Measurements from ENCODE around the gene TRIM7.
"Not testable (repeated sequence)": the region's sequence is repeated elsewhere in the genome, so short reads cannot be mapped to it uniquely, and the experiment has no call there.

The TRIM7 gene

DNA sequence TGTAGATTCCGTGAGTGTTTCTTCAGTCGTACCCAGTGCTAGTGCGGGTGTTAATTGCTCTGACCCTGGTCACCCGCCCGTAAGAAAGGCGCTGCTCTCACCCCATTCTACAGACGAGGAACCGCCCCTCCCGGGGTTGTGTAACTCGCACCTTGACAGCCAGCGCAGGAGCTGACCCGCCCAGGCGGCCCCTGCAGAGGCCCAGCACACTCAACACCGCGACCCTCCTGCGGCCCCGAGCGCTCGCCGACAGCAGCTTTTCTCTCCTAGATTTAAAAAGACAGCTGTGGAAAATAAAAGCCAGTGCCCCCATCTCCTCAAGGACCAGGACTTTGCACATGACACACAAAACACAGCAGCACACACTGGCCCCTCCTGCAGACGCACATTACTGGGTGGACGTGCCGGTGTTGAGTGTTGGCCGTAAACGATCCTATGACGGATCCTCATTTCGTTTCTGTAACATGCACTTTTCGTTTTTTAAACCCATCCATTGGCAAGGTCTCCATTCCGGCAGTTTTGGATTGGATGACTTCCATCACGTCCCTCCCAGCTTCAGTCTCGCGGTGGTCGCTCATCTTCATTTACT is 34.7 kb downstream of the TRIM7 start:
- no peak for DNase-seq

- DNase-seq: not testable (repeated sequence)
These were observed 35.3 kb downstream of the TRIM7 start for GRCh38 chr5:181169459-181170236.

DNA sequence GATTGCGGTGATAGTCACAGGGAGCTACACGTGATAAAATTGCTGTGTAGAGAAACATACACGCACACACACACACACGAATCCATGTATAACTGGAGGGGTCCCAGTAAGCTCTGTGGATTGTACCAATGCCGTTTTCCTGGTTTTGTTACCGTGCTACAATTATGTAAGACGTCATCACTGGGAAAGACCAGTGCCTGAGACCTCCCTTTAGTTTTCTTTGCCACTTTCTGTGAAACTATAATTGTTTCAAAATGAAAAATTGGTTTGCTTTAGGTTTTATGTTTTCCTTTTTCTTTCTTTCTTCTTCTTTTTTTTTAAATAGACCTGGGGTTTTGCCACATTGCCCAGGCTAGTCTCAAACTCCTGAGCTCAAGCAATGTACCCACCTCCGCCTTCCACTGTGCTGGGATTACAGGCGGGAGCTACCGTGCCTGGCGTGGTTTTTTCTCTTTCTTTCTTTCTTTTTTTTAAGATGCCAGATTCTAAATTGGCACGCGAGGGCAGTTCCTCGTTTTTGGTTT is 36.3 kb downstream of the TRIM7 start:
- DNase-seq: no peak

DNA sequence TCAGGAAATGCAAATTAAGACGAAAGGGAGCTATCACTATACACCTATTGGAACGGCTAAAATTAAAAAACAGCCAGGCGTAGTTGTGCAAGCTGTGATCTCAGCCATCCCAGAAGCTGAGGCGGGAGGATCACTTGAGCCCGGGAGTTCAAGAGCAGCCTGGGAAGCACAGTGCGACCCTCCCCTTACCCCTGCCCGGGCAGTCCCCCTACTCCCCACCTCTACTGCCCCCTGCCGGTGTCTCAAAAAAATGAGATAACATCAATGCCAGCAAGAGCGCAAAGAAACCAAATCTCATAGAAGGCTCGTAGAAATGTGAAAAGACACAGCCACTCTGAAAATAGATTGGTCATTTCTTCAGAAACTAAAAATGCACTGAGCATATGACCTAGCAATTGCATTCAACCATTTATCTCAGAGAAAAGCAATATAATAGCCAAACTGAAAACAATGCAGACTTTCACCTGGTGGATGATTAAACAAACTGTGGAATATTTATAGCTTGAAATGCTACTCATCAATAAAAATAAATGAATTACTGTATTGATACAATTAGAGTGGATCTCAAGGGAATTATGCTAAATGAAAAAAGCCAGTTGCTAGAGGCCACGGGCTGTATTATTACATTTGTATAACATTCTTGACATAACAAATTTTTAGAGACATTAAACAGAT is 37.0 kb downstream of the TRIM7 start:
- DNase-seq: no peak

GRCh38 chr5:181166812-181167733 is 37.9 kb downstream of the TRIM7 start:
- DNase-seq: no peak

DNA sequence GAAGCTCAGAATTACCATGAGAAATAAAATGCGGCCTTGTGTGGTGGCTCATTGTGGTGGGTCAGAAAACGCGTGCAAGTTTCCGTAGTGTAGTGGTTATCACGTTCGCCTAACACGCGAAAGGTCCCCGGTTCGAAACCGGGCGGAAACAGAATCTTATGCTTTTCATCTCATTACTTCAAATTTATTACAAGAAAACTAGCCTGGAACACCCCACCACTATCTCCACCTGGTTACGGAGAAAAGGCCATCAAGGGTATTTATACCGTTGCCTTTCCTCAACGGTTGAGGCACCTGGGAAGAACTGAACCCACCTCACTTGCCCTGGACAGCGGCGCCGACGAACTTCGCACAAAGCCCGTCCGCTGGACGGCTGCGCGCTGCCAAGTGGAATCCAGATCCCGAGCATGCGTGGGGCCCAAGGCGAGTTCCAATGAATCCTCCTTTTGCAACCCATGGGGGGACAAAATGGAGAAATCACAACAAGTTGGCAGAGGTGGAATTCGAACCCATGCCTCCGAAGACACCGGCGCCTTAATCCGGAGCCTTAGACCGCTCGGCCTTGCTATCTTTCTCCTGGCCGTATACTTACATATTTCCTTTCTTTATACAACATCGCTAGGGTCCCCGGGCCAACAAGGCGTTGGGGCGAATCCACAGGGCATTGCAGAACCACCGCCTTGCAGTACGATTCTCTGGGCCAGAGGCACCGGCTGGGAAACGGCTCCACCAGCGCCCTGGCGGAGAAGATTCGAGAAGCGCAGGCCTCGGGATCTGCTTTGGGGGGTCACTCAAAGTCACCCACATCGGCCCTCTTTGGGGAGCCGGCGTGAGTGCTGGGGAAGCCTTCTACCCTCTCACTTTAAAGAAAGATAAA is 40.7 kb downstream of the TRIM7 start:
- no peak for DNase-seq

DNA sequence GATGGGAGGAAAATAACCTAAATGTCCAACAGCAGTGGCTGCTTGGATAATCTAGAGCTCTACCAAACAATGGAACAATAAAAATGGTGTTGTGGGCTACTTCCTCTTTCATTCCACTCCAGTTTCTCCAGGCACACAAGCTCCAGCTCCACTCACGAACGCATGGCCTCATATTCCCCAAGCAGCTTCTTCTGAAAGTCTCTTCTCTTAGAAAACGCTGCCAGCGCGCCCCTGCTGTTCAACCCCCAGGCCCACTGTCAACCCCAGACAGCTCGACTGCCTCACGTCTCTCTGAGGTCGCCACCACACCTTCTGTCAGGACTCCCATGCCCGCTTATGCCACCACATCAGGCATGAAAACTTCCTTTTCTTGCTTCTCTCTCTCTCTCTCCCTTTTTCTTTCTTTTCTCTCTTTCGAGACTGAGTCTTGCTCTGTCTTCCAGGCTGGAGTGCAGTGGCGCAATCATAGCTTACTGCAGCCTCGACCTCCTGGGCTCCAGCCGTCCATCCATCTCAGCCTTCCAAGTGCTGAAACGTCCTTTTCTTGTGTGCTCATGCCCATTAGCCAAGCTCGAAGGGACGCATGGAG is 41.4 kb downstream of the TRIM7 start:
- DNase-seq: no peak

- no peak for DNase-seq
These were observed 43.3 kb downstream of the TRIM7 start for GRCh38 chr5:181161534-181162175.

DNA sequence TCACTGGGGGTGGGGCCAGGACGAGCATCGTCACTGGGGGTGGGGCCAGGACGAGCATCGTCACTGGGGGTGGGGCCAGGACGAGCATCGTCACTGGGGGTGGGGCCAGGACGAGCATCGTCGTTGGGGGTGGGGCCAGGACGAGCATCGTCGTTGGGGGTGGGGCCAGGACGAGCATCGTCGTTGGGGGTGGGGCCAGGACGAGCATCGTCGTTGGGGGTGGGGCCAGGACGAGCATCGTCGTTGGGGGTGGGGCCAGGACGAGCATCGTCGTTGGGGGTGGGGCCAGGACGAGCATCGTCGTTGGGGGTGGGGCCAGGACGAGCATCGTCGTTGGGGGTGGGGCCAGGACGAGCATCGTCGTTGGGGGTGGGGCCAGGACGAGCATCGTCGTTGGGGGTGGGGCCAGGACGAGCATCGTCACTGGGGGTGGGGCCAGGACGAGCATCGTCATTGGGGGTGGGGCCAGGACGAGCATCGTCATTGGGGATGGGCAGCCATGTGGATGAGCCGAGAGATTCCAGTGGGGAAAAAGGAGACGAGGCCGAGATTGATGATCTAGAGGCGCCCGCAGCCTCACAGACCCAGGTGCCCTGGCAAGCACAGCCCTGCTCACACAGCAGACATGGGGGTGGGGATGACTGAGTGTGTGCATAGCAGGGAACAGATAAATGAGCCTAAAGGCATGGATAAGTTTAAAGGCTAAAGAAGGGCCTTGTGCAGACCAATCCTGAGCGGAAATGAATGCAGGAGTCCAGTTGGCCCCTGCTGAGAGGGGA is 44.1 kb downstream of the TRIM7 start:
- DNase-seq: peak; percentile 14

DNA sequence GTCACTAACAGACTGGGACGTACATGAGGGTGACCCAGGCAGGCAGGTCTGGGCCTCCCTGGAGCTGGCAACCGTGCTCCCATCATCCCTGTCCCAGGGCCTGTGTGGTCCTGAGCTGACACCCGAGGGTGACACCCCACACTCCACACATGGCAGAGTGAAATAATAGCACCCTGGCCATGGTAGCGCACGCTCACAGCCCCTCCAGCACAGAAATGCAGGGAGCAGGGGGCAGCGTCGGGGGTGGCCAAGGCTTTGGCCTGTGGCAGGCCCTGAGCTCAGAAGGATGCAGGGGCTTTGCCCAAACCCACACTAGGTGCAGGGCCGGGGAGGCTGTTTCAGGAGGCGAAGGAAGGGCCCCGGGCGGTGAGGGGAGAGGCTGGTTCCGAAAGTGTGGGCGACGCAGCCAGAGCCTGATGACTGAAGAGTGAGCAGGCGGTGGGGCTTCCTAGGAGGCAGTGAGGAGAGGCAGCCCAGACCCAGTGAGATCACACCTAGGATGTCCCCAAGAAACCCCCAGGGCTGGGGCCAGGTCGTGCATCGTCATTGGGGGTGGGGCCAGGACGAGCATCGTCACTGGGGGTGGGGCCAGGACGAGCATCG is 44.7 kb downstream of the TRIM7 start:
- peak; percentile 50 for DNase-seq

GRCh38 chr5:181159286-181160151 is 45.5 kb downstream of the TRIM7 start:
- DNase-seq: peak; percentile 64

DNA sequence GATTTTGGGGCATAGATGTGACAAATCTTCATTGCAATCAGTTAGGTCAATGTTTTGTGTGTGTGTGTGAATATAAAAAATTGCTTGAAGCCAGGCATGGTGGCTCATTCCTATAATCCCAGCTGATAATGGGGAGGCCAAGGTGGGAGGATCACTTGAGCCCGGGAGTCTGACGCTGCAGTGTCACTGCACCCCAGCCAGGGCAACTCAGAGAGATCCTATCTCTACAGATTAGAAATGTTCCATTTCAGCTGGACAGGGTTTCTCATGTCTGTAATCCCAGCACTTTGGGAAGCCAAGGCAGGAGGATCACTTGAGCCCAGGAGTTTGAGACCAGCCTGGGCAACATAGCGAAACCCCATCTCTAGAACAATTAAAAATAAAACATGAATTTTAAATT is 46.1 kb downstream of the TRIM7 start:
- DNase-seq: no peak

- DNase-seq: no peak
These were observed 48.2 kb downstream of the TRIM7 start for GRCh38 chr5:181156758-181157157.

GRCh38 chr5:181153814-181154213 is 51.2 kb downstream of the TRIM7 start:
- no peak for DNase-seq

GRCh38 chr5:181152406-181152805 is 52.6 kb downstream of the TRIM7 start:
- no peak for DNase-seq

GRCh38 chr5:181151146-181151545 is 53.9 kb downstream of the TRIM7 start:
- no peak for DNase-seq

DNA sequence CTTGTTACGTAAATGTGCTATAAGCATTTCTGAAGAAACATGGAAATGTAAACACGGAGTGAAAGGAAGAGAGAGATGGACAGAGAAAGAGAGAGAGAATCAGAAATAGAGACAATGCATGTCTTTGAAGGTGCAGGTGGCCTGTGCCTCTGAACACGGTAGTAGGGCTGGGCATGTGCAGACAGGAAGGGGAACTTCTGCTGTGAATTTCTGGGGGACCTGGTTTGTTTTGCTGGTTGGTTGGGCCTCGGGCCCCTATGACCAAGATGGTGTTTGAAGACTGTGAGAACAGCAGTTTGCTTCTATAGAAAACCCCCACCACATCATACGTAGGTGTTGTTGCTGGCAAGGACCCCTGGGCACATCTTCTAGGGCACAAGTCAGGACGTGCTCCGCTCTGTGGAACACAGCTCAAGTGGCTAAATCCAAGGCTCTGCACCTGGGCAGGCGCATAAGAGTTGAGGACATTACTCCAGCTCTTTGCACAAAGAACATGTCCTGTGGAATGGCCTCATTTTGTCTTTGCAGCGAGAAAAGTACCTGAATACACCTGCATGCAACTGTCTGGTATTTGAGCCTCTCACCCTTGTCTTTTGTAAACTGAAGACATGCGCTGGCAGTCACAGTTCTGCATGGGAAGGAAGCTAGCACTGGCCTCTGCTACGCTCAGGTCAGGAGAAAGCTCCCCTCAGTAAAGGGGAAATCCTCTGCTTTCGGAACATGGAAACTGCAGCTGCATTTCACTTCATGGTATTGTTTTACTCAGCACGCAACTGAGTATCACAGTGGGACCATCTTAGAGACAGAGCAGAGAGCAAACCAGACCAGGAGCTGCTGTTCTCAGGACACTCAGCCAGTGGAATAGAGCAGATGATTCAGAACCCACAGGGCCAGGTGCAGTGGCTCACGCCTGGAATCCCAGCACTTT is 54.9 kb downstream of the TRIM7 start:
- no peak for DNase-seq

Data from NCI-H1436 (cell line).